A673 (cell line): ENCODE data around the gene CYP19A1. TPM values are rescaled to one million over a fixed set of nuclear protein-coding genes. Genes with fewer than 3 reads are reported as not detected.

Experiments used
- BruUV-seq: library from RNA; stranded (reverse); fragments of 400-500 nt; replicated peaks from 2 replicates; lab custom pipeline; 2021; lab: Mats Ljungman, UMichigan
- CTCF ChIA-PET: fragments of 300-600 bp; sonication (Branson Sonifier 250); formaldehyde crosslinking; loops from one replicate; lab custom pipeline; 2022; ENCODE audit warnings: antibody characterized with exemption; lab: Charles Lee
- POLR2A ChIA-PET: fragments of 300-600 bp; sonication (Branson Sonifier 250); formaldehyde crosslinking; loops from one replicate; lab custom pipeline; 2022; ENCODE audit warnings: antibody characterized with exemption; ENCODE audit not compliant: low non-redundant PET; lab: Charles Lee
- DNase-seq: peaks from one replicate; pipeline ENCODE4 v3.0.0-alpha.2; 2015; ENCODE audit warnings: low spot score
- H3K27ac ChIP-seq: fragments of 200-600 bp; sonication (generic); 2 replicates; pipeline ENCODE4 v1.5.1; 2016; ENCODE audit warnings: mixed run types, low read depth, mild to moderate bottlenecking, mixed read lengths, antibody characterized with exemption, low read length; ENCODE audit not compliant: poor library complexity, severe bottlenecking
- H3K27me3 ChIP-seq: fragments of 200-600 bp; sonication (generic); replicated peaks from 2 replicates; pipeline ENCODE4 v1.6.1; 2017; ENCODE audit warnings: mixed run types, low read depth, mild to moderate bottlenecking, mixed read lengths, antibody characterized with exemption, low read length; ENCODE audit not compliant: insufficient read depth, poor library complexity
- H3K36me3 ChIP-seq: fragments of 200-600 bp; sonication (generic); 2 replicates; pipeline ENCODE4 v1.6.1; 2016; ENCODE audit warnings: mixed run types, mild to moderate bottlenecking, mixed read lengths, antibody characterized with exemption, low read length; ENCODE audit not compliant: insufficient read depth, poor library complexity, severe bottlenecking
- H3K4me1 ChIP-seq: fragments of 200-600 bp; sonication (generic); 2 replicates; pipeline ENCODE4 v1.6.1; 2017; ENCODE audit warnings: mixed run types, mild to moderate bottlenecking, mixed read lengths, antibody characterized with exemption, low read length; ENCODE audit not compliant: insufficient read depth, poor library complexity, severe bottlenecking
- H3K4me3 ChIP-seq: fragments of 200-600 bp; sonication (generic); 2 replicates; pipeline ENCODE4 v1.5.1; 2016; ENCODE audit warnings: low read depth, mixed run types, mild to moderate bottlenecking, mixed read lengths, low read length; ENCODE audit not compliant: poor library complexity, severe bottlenecking
- H3K9me3 ChIP-seq: fragments of 200-600 bp; sonication (generic); 2 replicates; pipeline ENCODE4 v1.6.1; 2016; ENCODE audit warnings: mixed run types, low read depth, mild to moderate bottlenecking, mixed read lengths, antibody characterized with exemption, low read length; ENCODE audit not compliant: poor library complexity, severe bottlenecking
- CTCF ChIP-seq: fragments of 300-800, 200-600 bp; sonication (generic); conservative IDR thresholded peaks from 2 replicates; pipeline ENCODE4 v1.5.1; 2017; ENCODE audit warnings: low read depth, mild to moderate bottlenecking, antibody characterized with exemption, low read length, moderate library complexity, mixed read lengths
- EZH2 ChIP-seq: fragments of 200-600 bp; sonication (generic); IDR thresholded peaks from 2 replicates; pipeline ENCODE4 v1.6.1; 2017; ENCODE audit warnings: borderline replicate concordance, low read depth, mild to moderate bottlenecking, mixed read lengths, antibody characterized with exemption, low read length; ENCODE audit not compliant: poor library complexity, severe bottlenecking
- intact Hi-C: fragments of 100-400 bp; cut with micrococcal nuclease; formaldehyde crosslinking; loops from one replicate; pipeline ENCODE4 v1.10.0; 2022; ENCODE audit not compliant: unreplicated experiment
- total RNA-seq: library from RNA; stranded (reverse); gene quantifications from 2 replicates; pipeline ENCODE4 v1.2.3, GENCODE V29; 2021

Gene CYP19A1
- total RNA-seq, 1 experiment from 2014 or later = 0.80 TPM

GRCh38 chr15:51186181-51186705 lies 152.2 kb downstream of the CYP19A1 start:
- Histone ChIP-seq H3K4me3 (no peak overlapping the region), H3K9me3 (no peaks in the 10 kb centered on the region), H3K4me1 (no peaks in the 10 kb centered on the region), H3K27ac (no peak overlapping the region), H3K27me3 (peaks cover 6% of the 10 kb centered on the region), H3K36me3 (no peaks in the 10 kb centered on the region)
- intact Hi-C loops = no loop called here
- no TSS peak for BruUV-seq
- TF ChIP-seq EZH2 = no peak
- no peak for TF ChIP-seq CTCF
- DNase-seq = no peak
- ChIA-PET CTCF (no interaction called here), POLR2A (no interaction called here)

GRCh38 chr15:51185213-51186159 lies 152.9 kb downstream of the CYP19A1 start:
- no peak for TF ChIP-seq EZH2
- no peak for TF ChIP-seq CTCF
- intact Hi-C loops = no loop called here
- Histone ChIP-seq H3K4me1 (no peaks in the 10 kb centered on the region), H3K36me3 (no peaks in the 10 kb centered on the region), H3K27ac (no peak overlapping the region), H3K9me3 (no peaks in the 10 kb centered on the region), H3K27me3 (peaks cover 10% of the 10 kb centered on the region), H3K4me3 (no peak overlapping the region)
- ChIA-PET CTCF (no interaction called here), POLR2A (no interaction called here)
- DNase-seq = no peak
- BruUV-seq = no TSS peak

- H3K27me3 ChIP-seq = peaks cover 10% of the 10 kb centered on the region
- intact Hi-C loops = no loop called here
- H3K36me3 ChIP-seq = no peaks in the 10 kb centered on the region
- H3K9me3 ChIP-seq = no peaks in the 10 kb centered on the region
- no peak overlapping the region for H3K27ac ChIP-seq
- CTCF ChIA-PET = no interaction called here
- no peak for DNase-seq
- H3K4me1 ChIP-seq = no peaks in the 10 kb centered on the region
- no peak overlapping the region for H3K4me3 ChIP-seq
- POLR2A ChIA-PET = no interaction called here
- BruUV-seq = no TSS peak
- TF ChIP-seq EZH2 = no peak
- no peak for TF ChIP-seq CTCF
Observed at GRCh38 chr15:51184627-51185026, 153.8 kb downstream of the CYP19A1 start.
